KG1 (cell line): Measurements from ENCODE around the gene ACCS.

Experiments
- DNase-seq: peaks from one replicate; lab custom pipeline; 2025; lab: John Stamatoyannopoulos, UW

The ACCS gene

DNA sequence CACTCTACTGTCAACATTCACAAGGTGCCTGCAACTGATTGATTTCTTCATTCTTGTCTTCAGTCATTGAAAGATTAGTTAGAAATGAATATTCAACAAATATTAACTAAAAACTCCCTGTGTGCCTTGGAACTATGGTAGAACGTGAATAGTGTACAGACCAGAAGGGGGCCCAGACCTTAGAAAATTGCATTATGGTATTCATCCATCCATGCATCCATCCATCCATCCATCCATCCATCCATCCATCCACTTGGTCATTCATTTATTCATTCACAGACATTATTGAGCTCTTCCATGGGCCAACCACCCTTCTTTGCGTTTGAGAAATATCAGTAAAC, 28.4 kb upstream of the ACCS start:
- no peak for DNase-seq

- no peak for DNase-seq
These were observed 22.9 kb upstream of the ACCS start for GRCh38 chr11:44043157-44043556.

DNA sequence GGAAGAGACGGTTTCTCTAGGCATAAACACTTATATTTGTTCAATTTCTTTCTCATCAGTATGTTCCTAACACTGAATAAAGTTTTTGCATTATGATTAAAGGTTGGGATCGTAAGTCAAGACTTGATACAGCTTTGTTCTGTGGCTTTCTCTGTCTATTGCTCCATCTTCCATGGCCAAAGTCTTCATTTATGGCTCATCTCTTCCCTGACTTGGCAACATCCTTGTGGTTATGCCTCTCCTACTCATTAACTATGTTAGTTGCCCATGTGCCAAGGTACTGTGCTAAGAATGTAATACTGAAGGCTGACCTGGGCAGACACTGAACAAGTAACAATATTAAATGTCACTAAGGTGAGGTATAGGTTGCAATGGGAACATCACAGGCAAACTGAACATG, 19.9 kb upstream of the ACCS start:
- DNase-seq = no peak

DNA sequence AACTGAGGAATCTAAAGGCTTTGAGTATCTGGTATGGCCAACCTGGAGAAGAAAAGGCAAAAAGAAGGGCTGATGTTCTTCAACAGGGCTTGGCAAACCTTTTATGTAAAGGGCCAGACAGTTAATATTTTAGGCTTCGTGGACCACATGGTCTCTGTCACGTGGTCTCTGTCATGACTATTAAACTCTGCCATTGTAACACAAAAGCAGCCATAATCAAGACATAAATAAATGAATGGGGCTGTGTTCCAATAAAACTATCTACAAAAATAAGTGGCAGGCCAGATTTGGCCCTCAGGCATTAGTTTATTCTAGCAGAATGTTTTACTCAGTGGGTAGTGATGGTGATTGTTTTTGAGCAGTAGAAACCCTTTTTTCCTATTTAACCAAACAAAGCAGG, 18.8 kb upstream of the ACCS start:
- DNase-seq = no peak

DNA sequence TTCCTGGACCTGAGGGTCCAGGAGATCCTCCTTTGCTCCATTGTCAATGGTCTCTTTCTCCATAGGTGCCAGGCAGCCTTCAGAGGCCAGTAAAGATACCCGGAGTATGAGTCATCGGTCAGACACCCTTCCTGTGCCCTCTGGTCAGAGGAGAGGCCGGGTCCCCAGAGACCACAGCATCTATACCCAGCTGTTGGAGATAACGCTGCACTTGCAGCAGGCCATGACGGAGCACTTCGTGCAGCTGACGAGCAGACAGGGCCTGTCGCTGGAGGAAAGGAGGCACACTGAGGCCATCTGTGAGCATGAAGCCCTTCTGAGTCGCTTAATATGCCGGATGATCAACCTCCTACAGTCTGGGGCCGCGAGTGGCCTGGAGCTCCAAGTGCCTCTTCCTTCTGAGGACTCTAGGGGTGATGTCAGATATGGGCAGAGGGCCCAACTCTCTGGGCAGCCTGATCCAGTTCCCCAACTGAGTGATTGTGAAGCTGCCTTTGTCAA, 18.1 kb upstream of the ACCS start, which contains the start of gene ACCSL:
Gene ACCSL, plus strand, starts transcription at position 51 of the 501 bp plus-strand sequence. Its CDS starts 56 bp downstream, at position 107.
- DNase-seq = no peak

DNA sequence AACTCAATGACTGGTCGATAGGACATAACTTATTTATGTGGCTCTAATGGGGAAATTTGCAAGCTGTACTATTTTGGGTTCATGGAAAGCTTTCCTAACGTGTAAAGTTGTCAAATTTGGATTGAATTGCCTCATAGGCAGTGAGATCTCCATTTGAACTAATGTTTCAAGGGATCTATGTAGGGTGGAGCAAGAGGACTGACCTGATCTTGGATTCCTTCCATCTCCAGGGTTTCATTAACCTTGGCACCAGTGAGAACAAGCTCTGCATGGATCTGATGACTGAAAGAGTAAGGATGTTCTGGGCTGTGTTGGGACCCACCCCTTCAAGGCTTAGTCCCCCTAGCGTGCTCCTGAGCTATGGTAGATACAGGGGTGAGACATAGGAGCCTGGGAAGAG, 16.2 kb upstream of the ACCS start:
- DNase-seq = no peak

- no peak for DNase-seq
These were observed 14.9 kb upstream of the ACCS start for GRCh38 chr11:44051171-44051570.

- DNase-seq = no peak
These were observed 8.7 kb upstream of the ACCS start for GRCh38 chr11:44057340-44057739.

DNA sequence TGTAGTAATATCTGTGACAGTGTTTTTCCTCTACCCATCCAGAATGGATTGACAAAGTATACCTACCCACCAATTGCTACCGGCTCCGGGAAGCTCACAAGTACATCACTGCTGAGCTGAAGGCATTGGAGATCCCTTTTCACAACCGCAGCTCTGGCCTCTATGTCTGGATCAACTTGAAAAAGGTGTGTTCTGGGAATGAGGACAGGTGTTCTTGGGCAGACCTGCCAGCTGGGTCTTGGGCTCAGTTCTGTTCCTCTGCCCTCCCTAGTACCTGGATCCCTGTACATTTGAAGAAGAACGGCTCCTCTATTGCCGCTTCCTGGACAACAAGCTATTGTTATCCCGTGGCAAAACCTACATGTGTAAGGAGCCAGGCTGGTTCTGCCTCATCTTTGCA, 7.8 kb upstream of the ACCS start:
- no peak for DNase-seq

GRCh38 chr11:44065161-44065661, 859 bp upstream of the ACCS start:
- no peak for DNase-seq

- DNase-seq = no peak
These were observed 667 bp downstream of the ACCS start for GRCh38 chr11:44066732-44067141.

GRCh38 chr11:44067266-44067665, 1.2 kb downstream of the ACCS start:
- no peak for DNase-seq

- no peak for DNase-seq
These were observed 2.1 kb downstream of the ACCS start for GRCh38 chr11:44068180-44068579.

DNA sequence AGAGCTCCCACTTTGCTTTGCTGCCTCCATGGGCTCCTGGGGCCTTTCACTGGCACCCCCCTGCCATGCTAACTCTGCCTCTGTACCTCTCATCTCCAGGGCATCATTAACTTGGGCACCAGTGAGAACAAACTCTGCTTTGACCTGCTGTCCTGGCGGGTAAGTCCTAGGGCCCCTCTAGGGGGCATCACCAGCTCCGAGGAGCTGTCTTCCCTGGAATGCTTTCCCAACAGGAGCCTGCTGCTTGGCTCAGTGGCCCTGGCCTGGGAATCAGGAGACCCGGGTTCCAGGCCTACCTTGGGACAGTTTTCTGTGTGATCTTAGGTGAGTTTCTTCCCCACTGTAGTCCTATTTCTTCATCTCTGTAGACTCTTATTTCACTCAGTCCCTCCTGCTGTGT, 5.1 kb downstream of the ACCS start:
- DNase-seq = no peak

GRCh38 chr11:44072757-44073658, 6.9 kb downstream of the ACCS start:
- DNase-seq = no peak

- DNase-seq = no peak
These were observed 12.7 kb downstream of the ACCS start for GRCh38 chr11:44078794-44079193.

DNA sequence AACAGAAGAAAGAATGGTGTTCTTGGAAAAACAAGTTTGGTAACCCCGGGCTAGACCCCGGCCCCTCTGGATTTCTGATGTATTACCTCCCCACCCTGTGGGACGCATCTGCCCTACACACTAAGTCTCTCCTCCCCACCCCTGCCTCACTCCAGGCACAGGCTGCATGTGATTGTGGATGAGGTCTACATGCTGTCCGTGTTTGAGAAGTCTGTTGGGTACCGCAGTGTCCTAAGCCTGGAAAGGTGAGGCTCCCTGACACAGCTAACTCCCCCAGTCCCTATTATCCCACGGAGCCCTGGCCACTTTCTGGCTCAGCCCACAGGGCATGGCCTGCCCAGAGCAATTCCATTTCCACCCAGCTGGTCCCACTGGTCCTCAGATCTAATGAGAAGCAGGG, 13.3 kb downstream of the ACCS start:
- no peak for DNase-seq

DNA sequence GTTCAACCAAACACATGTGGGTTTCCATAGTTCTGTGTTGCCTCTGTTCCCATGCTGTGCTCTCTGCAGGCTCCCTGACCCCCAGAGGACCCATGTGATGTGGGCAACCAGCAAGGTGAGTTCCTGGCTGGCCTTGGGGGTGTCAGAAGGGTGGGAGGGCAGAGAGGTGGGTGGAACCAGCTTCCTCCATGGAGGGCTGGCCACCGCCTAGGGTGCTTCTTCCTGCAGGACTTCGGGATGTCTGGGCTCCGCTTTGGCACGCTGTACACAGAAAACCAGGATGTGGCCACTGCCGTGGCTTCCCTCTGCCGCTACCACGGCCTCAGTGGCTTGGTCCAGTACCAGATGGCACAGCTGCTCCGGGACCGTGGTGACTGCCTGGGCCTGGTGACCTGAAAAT, 14.9 kb downstream of the ACCS start:
- DNase-seq = no peak

- no peak for DNase-seq
These were observed 16.6 kb downstream of the ACCS start for GRCh38 chr11:44082645-44083044.

DNA sequence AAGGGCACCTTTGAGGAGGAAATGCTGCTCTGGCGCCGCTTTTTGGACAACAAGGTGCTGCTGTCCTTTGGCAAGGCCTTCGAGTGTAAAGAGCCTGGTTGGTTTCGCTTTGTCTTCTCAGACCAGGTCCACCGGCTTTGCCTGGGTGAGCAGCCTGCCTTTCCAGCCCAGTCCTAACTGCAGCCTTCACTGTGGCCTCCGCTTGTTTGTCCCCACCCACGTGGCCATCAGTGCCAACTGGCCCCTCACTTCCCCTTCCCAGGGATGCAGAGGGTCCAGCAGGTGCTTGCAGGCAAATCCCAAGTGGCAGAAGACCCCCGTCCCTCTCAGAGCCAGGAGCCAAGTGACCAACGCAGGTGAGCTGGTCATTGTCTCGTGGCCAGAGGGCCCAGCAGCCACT, 17.4 kb downstream of the ACCS start:
- DNase-seq = no peak

DNA sequence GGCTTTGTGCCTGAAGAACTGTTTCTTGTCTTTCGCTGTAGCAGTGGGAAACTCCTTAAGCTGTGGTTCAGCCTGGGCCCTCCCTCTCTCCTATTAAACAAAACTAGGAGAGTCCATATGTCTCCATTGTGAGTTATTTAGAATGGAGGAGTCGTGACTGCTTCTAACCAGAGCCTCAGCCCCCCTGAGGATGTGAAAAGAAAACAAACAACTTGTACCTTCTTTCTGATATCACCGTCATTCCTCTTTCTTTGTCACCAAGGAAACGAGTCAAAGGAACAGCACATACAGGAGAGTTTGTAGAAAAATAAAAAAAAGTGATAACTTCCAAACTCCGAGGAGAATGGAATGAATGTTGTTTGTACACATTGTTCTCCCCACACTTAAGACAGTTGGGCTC, 17.8 kb downstream of the ACCS start:
- DNase-seq = no peak

DNA sequence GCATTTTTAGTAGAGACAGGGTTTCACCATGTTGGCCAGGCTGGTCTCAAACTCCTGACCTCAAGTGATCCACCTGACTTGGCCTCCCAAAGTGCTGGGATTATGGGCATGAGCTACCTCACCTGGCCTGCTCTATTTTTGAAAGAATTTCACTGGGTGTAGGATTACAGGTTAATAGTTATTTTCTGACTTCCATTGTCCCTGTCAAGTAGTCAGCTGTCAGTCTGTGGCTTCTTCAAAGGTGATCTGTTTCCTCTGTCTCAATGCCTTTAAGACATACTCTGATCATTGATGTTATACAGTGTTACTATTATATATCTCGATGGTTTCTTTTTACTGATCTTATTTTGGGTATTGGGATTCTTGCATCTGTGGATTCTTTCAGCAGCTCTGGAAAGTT, 19.3 kb downstream of the ACCS start:
- no peak for DNase-seq

GRCh38 chr11:44088377-44088776, 22.3 kb downstream of the ACCS start:
- DNase-seq = no peak

DNA sequence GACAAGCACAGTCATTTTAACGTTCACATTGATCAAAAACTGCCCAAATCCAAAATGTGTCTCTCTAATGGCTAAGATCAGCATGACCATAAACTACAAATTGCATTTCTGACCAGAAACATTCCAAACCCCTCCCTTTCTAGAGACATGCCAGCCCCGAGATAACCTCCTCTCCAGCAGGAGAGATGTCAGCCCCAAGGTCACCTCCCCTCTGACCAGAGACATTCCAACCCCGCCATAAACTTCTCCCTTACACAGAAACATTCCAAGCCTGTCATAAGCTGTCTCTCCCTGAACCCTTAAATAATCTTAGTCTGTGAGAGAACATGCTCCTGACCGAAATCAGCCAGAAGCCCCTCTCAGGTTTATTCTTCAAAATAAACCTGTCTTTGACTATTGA, 22.8 kb downstream of the ACCS start:
- no peak for DNase-seq
